ENCODE measurements around the gene ADAT2.

The ADAT2 gene

GRCh38 chr6:143441680-143442545, 8.6 kb downstream of the ADAT2 start:
- H3K4me1 ChIP-seq (ENCODE audit: control insufficient read depth in 1 of 2, insufficient read depth in 2 of 2, low read length in 2 of 2) = no peaks in the 10 kb centered on the region
- no peaks in the 10 kb centered on the region for H3K9me3 ChIP-seq (ENCODE audit: control insufficient read depth in 1 of 2, low read length in 2 of 2)
- no peak overlapping the region for H3K9ac ChIP-seq (ENCODE audit: low read depth in 1 of 2, low read length in 2 of 2)
- H3K36me3 ChIP-seq (ENCODE audit: control insufficient read depth in 1 of 2, insufficient read depth in 2 of 2, low read length in 2 of 2) = peaks cover 4 to 10% of the 10 kb centered on the region in 2 donors
- H3K4me3 ChIP-seq (ENCODE audit: low read depth in 1 of 2, low read length in 2 of 2) = no peak overlapping the region
- H3K27me3 ChIP-seq (ENCODE audit: control insufficient read depth in 1 of 2, insufficient read depth in 2 of 2, low read length in 2 of 2) = no peaks in the 10 kb centered on the region
- H3K27ac ChIP-seq (ENCODE audit: low read depth, low read length) = no peak overlapping the region

- H3K9ac ChIP-seq (ENCODE audit: low read depth in 1 of 2, low read length in 2 of 2) = no peak overlapping the region
- H3K27me3 ChIP-seq (ENCODE audit: control insufficient read depth in 1 of 2, insufficient read depth in 2 of 2, low read length in 2 of 2) = no peaks in the 10 kb centered on the region
- H3K4me1 ChIP-seq (ENCODE audit: control insufficient read depth in 1 of 2, insufficient read depth in 2 of 2, low read length in 2 of 2) = no peaks in the 10 kb centered on the region
- H3K9me3 ChIP-seq (ENCODE audit: control insufficient read depth in 1 of 2, low read length in 2 of 2) = no peaks in the 10 kb centered on the region
- H3K27ac ChIP-seq (ENCODE audit: low read depth, low read length) = no peak overlapping the region
- peaks cover 4 to 14% of the 10 kb centered on the region in 2 donors for H3K36me3 ChIP-seq (ENCODE audit: control insufficient read depth in 1 of 2, insufficient read depth in 2 of 2, low read length in 2 of 2)
- no peak overlapping the region for H3K4me3 ChIP-seq (ENCODE audit: low read depth in 1 of 2, low read length in 2 of 2)
Measured at GRCh38 chr6:143441010-143441409, 9.5 kb downstream of the ADAT2 start.

GRCh38 chr6:143432588-143432987, 17.9 kb downstream of the ADAT2 start:
- Histone ChIP-seq H3K27ac (ENCODE audit: low read depth, low read length) (no peak overlapping the region), H3K9me3 (ENCODE audit: control insufficient read depth in 1 of 2, low read length in 2 of 2) (no peaks in the 10 kb centered on the region), H3K36me3 (ENCODE audit: control insufficient read depth in 1 of 2, insufficient read depth in 2 of 2, low read length in 2 of 2) (peaks cover 9 to 15% of the 10 kb centered on the region in 2 donors), H3K9ac (ENCODE audit: low read depth in 1 of 2, low read length in 2 of 2) (no peak overlapping the region), H3K4me3 (ENCODE audit: low read depth in 1 of 2, low read length in 2 of 2) (no peak overlapping the region), H3K27me3 (ENCODE audit: control insufficient read depth in 1 of 2, insufficient read depth in 2 of 2, low read length in 2 of 2) (no peaks in the 10 kb centered on the region), H3K4me1 (ENCODE audit: control insufficient read depth in 1 of 2, insufficient read depth in 2 of 2, low read length in 2 of 2) (no peaks in the 10 kb centered on the region)

GRCh38 chr6:143431226-143431625, 19.3 kb downstream of the ADAT2 start:
- Histone ChIP-seq H3K9ac (ENCODE audit: low read depth in 1 of 2, low read length in 2 of 2) (no peak overlapping the region), H3K4me1 (ENCODE audit: control insufficient read depth in 1 of 2, insufficient read depth in 2 of 2, low read length in 2 of 2) (no peaks in the 10 kb centered on the region)

GRCh38 chr6:143429970-143430369, 20.5 kb downstream of the ADAT2 start:
- no peak overlapping the region for H3K4me3 ChIP-seq (ENCODE audit: low read depth in 1 of 2, low read length in 2 of 2)
- no peaks in the 10 kb centered on the region for H3K27me3 ChIP-seq (ENCODE audit: control insufficient read depth in 1 of 2, insufficient read depth in 2 of 2, low read length in 2 of 2)
- H3K4me1 ChIP-seq (ENCODE audit: control insufficient read depth in 1 of 2, insufficient read depth in 2 of 2, low read length in 2 of 2) = no peaks in the 10 kb centered on the region
- no peak overlapping the region for H3K9ac ChIP-seq (ENCODE audit: low read depth in 1 of 2, low read length in 2 of 2)
- H3K27ac ChIP-seq (ENCODE audit: low read depth, low read length) = no peak overlapping the region
- H3K36me3 ChIP-seq (ENCODE audit: control insufficient read depth in 1 of 2, insufficient read depth in 2 of 2, low read length in 2 of 2) = peaks cover 5 to 11% of the 10 kb centered on the region in 2 donors
- no peaks in the 10 kb centered on the region for H3K9me3 ChIP-seq (ENCODE audit: control insufficient read depth in 1 of 2, low read length in 2 of 2)

More at GRCh38 chr6:143431226-143431625, 19.3 kb downstream of the ADAT2 start:
- H3K27ac ChIP-seq (ENCODE audit: low read depth, low read length) = no peak overlapping the region
- no peaks in the 10 kb centered on the region for H3K27me3 ChIP-seq (ENCODE audit: control insufficient read depth in 1 of 2, insufficient read depth in 2 of 2, low read length in 2 of 2)
- no peaks in the 10 kb centered on the region for H3K9me3 ChIP-seq (ENCODE audit: control insufficient read depth in 1 of 2, low read length in 2 of 2)
- H3K4me3 ChIP-seq (ENCODE audit: low read depth in 1 of 2, low read length in 2 of 2) = no peak overlapping the region
- H3K36me3 ChIP-seq (ENCODE audit: control insufficient read depth in 1 of 2, insufficient read depth in 2 of 2, low read length in 2 of 2) = peaks cover 5 to 11% of the 10 kb centered on the region in 2 donors

GRCh38 chr6:143427109-143427817, 23.2 kb downstream of the ADAT2 start:
- no peak overlapping the region for H3K4me3 ChIP-seq (ENCODE audit: low read depth in 1 of 2, low read length in 2 of 2)
- H3K9ac ChIP-seq (ENCODE audit: low read depth in 1 of 2, low read length in 2 of 2) = no peak overlapping the region
- no peaks in the 10 kb centered on the region for H3K4me1 ChIP-seq (ENCODE audit: control insufficient read depth in 1 of 2, insufficient read depth in 2 of 2, low read length in 2 of 2)
- H3K36me3 ChIP-seq (ENCODE audit: control insufficient read depth in 1 of 2, insufficient read depth in 2 of 2, low read length in 2 of 2) = peaks cover 5 to 7% of the 10 kb centered on the region in 2 donors
- no peaks in the 10 kb centered on the region for H3K27me3 ChIP-seq (ENCODE audit: control insufficient read depth in 1 of 2, insufficient read depth in 2 of 2, low read length in 2 of 2)
- no peaks in the 10 kb centered on the region for H3K9me3 ChIP-seq (ENCODE audit: control insufficient read depth in 1 of 2, low read length in 2 of 2)
- no peak overlapping the region for H3K27ac ChIP-seq (ENCODE audit: low read depth, low read length)

GRCh38 chr6:143426026-143426425, 24.5 kb downstream of the ADAT2 start:
- Histone ChIP-seq H3K4me3 (ENCODE audit: low read depth in 1 of 2, low read length in 2 of 2) (no peak overlapping the region), H3K36me3 (ENCODE audit: control insufficient read depth in 1 of 2, insufficient read depth in 2 of 2, low read length in 2 of 2) (peaks cover 4 to 5% of the 10 kb centered on the region in 2 donors), H3K9me3 (ENCODE audit: control insufficient read depth in 1 of 2, low read length in 2 of 2) (no peaks in the 10 kb centered on the region), H3K4me1 (ENCODE audit: control insufficient read depth in 1 of 2, insufficient read depth in 2 of 2, low read length in 2 of 2) (no peaks in the 10 kb centered on the region), H3K27me3 (ENCODE audit: control insufficient read depth in 1 of 2, insufficient read depth in 2 of 2, low read length in 2 of 2) (no peaks in the 10 kb centered on the region), H3K9ac (ENCODE audit: low read depth in 1 of 2, low read length in 2 of 2) (no peak overlapping the region), H3K27ac (ENCODE audit: low read depth, low read length) (no peak overlapping the region)

GRCh38 chr6:143419526-143419925, 31.0 kb downstream of the ADAT2 start:
- Histone ChIP-seq H3K4me3 (ENCODE audit: low read depth in 1 of 2, low read length in 2 of 2) (no peak overlapping the region), H3K36me3 (ENCODE audit: control insufficient read depth in 1 of 2, insufficient read depth in 2 of 2, low read length in 2 of 2) (no peaks in the 10 kb centered on the region), H3K27me3 (ENCODE audit: control insufficient read depth in 1 of 2, insufficient read depth in 2 of 2, low read length in 2 of 2) (no peaks in the 10 kb centered on the region), H3K9ac (ENCODE audit: low read depth in 1 of 2, low read length in 2 of 2) (no peak overlapping the region), H3K9me3 (ENCODE audit: control insufficient read depth in 1 of 2, low read length in 2 of 2) (no peaks in the 10 kb centered on the region), H3K27ac (ENCODE audit: low read depth, low read length) (no peak overlapping the region), H3K4me1 (ENCODE audit: control insufficient read depth in 1 of 2, insufficient read depth in 2 of 2, low read length in 2 of 2) (no peaks in the 10 kb centered on the region)

GRCh38 chr6:143414769-143415168, 35.7 kb downstream of the ADAT2 start:
- Histone ChIP-seq H3K4me3 (ENCODE audit: low read depth in 1 of 2, low read length in 2 of 2) (no peak overlapping the region), H3K36me3 (ENCODE audit: control insufficient read depth in 1 of 2, insufficient read depth in 2 of 2, low read length in 2 of 2) (no peaks in the 10 kb centered on the region), H3K27ac (ENCODE audit: low read depth, low read length) (no peak overlapping the region), H3K27me3 (ENCODE audit: control insufficient read depth in 1 of 2, insufficient read depth in 2 of 2, low read length in 2 of 2) (no peaks in the 10 kb centered on the region), H3K9ac (ENCODE audit: low read depth in 1 of 2, low read length in 2 of 2) (no peak overlapping the region), H3K4me1 (ENCODE audit: control insufficient read depth in 1 of 2, insufficient read depth in 2 of 2, low read length in 2 of 2) (no peaks in the 10 kb centered on the region), H3K9me3 (ENCODE audit: control insufficient read depth in 1 of 2, low read length in 2 of 2) (no peaks in the 10 kb centered on the region)

GRCh38 chr6:143410859-143411270, 39.6 kb downstream of the ADAT2 start:
- no peak overlapping the region for H3K9ac ChIP-seq (ENCODE audit: low read depth in 1 of 2, low read length in 2 of 2)
- H3K9me3 ChIP-seq (ENCODE audit: control insufficient read depth in 1 of 2, low read length in 2 of 2) = no peaks in the 10 kb centered on the region
- H3K36me3 ChIP-seq (ENCODE audit: control insufficient read depth in 1 of 2, insufficient read depth in 2 of 2, low read length in 2 of 2) = no peaks in the 10 kb centered on the region
- H3K27me3 ChIP-seq (ENCODE audit: control insufficient read depth in 1 of 2, insufficient read depth in 2 of 2, low read length in 2 of 2) = no peaks in the 10 kb centered on the region
- no peaks in the 10 kb centered on the region for H3K4me1 ChIP-seq (ENCODE audit: control insufficient read depth in 1 of 2, insufficient read depth in 2 of 2, low read length in 2 of 2)
- H3K4me3 ChIP-seq (ENCODE audit: low read depth in 1 of 2, low read length in 2 of 2) = no peak overlapping the region
- no peak overlapping the region for H3K27ac ChIP-seq (ENCODE audit: low read depth, low read length)
